ENCODE data around the gene PPIL3.

PPIL3 gene

GRCh38 chr2:200861617-200862155, 27.2 kb downstream of the PPIL3 start:
- no peak for DNase-seq (ENCODE audit: low read depth, low spot score)

GRCh38 chr2:200860092-200860795, 28.6 kb downstream of the PPIL3 start:
- no peak for DNase-seq (ENCODE audit: low read depth, low spot score)

GRCh38 chr2:200856806-200857205, 32.1 kb downstream of the PPIL3 start:
- no peak for DNase-seq (ENCODE audit: low read depth, low spot score)

DNA sequence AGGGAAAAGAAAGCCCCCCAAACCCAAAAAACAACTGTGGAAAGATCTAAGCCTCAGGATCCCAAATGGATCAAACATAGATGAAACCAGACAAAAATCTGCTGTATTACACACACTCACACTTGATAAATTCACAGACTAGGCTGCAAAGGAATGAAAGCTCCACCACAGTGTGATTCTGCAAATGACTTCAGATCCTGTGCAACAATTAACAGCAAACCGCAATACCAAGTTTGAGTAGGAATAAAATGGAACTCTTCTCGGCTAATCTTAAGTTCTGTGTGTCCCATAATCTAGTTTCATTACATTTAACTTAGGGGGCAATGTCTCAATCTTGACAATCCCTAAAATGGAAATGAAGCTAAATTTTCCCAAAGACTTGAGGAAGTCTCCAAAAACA, 36.3 kb downstream of the PPIL3 start:
- no peak for DNase-seq (ENCODE audit: low read depth, low spot score)

DNA sequence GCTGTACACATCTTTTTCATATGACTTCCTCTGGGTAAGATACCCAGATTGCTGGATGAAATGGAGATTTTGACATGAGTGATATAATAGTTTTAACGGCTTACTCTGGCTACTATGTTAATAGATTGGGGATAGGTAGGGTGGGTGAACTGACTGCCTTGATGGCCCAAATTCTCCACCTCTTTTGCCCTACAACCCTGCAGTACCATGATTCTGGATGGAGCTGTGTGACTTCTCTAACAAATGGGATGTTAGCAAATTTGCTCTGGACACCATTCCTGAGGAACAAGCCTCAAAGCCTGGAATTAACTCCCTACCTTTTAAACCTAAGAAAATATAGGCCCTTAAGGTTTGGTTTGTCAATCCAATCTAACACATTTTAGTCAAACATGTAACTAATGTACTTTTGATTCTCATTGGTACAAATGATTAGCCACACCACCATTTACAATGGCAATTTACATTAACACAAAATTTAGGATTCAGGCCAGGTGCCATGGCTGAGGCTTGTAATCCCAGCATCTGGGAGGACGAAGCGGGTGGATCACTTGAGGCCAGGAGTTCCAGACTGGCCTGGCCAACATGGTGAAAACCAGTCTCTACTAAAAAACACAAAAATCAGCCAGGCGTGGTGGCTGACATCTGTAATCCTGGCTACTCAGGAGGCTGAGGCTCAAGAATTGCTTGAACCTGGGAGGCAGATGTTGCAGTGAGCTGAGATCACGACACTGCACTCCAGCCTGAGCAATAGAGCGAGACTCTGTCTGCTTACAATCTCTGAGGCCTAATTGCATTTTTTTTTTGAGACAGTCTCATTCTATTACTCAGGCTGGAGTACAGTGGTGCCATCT, 37.3 kb downstream of the PPIL3 start:
- no peak for DNase-seq (ENCODE audit: low read depth, low spot score)

- no peak for DNase-seq (ENCODE audit: low read depth, low spot score)
These were observed 38.2 kb downstream of the PPIL3 start for GRCh38 chr2:200850512-200851256.

- no peak for DNase-seq (ENCODE audit: low read depth, low spot score)
These were observed 40.9 kb downstream of the PPIL3 start for GRCh38 chr2:200847939-200848338.

- no peak for DNase-seq (ENCODE audit: low read depth, low spot score)
These were observed 41.6 kb downstream of the PPIL3 start for GRCh38 chr2:200847269-200847668.

GRCh38 chr2:200845669-200846325, 43.1 kb downstream of the PPIL3 start:
- DNase-seq (ENCODE audit: low read depth, low spot score) = no peak

DNA sequence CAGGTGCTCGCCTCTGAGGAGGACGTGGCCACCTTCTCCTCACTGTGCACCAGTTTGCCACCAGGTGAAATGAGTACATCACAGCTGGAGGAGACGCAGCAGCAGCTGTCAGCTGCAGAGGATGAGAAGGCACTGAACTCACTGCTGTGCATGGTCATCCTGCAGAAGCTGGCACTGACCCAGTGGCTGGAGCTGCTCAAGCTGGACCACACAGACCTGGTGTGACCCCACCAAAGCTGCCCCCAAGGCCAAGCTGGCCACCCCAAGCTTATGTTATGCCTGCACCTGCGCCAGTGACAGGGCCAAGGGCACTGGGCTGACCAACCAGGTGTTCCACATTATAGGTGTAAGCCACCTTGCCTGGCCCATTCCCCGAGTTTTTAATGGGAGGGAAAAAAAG, 43.7 kb downstream of the PPIL3 start:
- no peak for DNase-seq (ENCODE audit: low read depth, low spot score)

DNA sequence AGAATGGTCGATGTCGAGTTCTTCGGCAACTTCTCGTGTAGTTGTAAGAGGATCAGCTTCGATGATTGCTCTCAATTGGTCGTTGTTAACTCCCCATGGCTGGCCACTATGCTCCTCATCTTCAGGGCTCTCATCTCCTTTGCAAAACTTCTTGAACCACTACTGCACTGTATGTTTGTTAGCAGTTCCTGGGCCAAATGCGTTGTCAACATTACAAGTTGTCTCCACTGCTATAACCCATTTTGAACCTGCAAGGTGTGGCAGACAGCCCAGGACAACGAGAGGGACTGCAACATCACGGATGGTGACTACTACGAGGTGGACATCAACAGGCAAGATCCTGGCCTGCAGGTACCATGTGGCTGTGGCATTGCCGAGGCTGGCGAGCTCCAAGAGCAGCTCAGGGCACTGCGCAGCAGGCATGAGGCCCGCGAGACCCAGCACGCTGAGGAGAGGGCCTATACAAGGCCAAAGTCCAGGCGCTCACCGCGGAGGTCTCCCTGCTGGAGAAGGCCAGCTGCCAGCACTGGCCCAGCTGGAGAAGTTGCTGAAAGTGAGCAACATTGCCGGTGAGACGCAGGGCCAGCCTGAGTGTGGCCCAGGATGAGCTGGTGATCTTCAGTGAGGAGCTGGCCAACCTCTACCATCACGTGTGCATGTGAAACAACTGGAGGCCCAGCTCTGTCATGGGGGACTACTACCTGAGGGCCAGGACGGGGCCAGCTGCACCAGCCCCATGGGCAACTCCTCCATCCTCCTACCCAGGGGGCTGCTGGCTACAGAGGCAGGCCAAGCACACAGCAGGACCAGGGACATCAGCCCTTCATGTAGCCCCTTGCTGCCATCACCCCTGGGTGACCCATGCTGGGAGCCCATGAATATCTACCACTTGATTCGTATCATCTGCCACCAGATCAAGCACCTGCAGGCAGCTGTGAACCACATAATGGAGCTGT, 44.6 kb downstream of the PPIL3 start:
- no peak for DNase-seq (ENCODE audit: low read depth, low spot score)

- DNase-seq (ENCODE audit: low read depth, low spot score) = no peak
These were observed 49.4 kb downstream of the PPIL3 start for GRCh38 chr2:200839513-200839912.

GRCh38 chr2:200834701-200835100, 54.2 kb downstream of the PPIL3 start:
- DNase-seq (ENCODE audit: low read depth, low spot score) = no peak

DNA sequence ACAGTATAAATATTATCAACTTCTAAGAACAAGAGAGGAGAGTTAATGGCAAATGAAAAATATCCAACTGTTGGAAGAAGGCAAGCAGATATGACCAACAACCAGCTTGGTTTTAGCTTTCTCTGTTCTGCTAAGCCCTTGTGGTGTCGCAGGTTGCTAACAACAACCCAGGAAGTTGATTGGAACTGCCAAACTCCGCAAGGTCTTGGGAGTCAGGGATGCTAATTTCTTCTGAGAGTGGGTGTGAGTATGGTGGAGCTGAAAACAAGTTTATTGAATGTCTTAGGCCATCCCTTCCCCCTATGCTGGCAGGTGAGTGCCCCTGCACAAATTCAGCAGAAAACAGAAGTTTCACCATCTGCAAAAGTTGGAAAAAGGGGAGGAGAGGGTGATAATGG, 59.6 kb downstream of the PPIL3 start:
- no peak for DNase-seq (ENCODE audit: low read depth, low spot score)

GRCh38 chr2:200828572-200829257, 60.2 kb downstream of the PPIL3 start:
- no peak for DNase-seq (ENCODE audit: low read depth, low spot score)

- DNase-seq (ENCODE audit: low read depth, low spot score) = no peak
These were observed 60.8 kb downstream of the PPIL3 start for GRCh38 chr2:200828104-200828503.

GRCh38 chr2:200821686-200822245, 67.1 kb downstream of the PPIL3 start:
- DNase-seq (ENCODE audit: low read depth, low spot score) = no peak
